Cardiac fibroblast (primary cell): ENCODE results near the gene ZNF580.

Source experiments
- DNase-seq, 2 donors: peaks; one replicate each; pipeline versions ENCODE4 v3.0.0 to v3.0.0-alpha.2; 2010; ENCODE audit warnings: low read depth in 2 of 2
- H3K4me3 ChIP-seq, 2 donors: replicated peaks in 1 of 2; 1 replicate in 1 of 2; 2 replicates in 1 of 2; pipeline ENCODE4 v1.5.1; 2011; ENCODE audit warnings: low read depth in 2 of 2, low read length in 2 of 2, mild to moderate bottlenecking in 2 of 2, moderate library complexity in 1 of 2
- TF ChIP-seq, protein P1 (sequence below): IDR thresholded peaks from one replicate; pipeline ENCODE4 v1.5.1; 2011; ENCODE audit warnings: low read depth, mild to moderate bottlenecking, low read length, inconsistent platforms

The ZNF580 gene

DNA sequence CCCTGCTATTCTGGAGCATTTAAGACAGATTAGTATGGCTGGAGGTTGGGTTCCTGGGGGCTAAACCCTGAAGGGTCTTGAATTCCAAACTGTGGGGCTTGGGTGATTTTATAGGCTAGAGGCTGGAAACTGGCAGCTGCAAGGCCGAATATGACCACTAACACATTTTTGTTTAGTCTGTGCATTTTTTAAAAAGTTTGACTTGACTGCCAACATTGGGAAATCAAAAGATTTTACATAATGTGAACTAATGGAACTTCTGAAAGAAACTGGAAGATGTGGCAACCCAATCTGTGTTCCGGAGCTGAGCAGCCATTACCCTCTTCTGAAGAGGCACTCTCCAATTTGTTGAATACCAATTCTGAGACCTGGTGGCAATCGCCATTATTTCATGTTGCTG lies 21.5 kb upstream of the ZNF580 start:
- no peak overlapping the region for H3K4me3 ChIP-seq
- DNase-seq = peak in 1 of 2 donors; percentile 19
- TF ChIP-seq, protein P1, sequence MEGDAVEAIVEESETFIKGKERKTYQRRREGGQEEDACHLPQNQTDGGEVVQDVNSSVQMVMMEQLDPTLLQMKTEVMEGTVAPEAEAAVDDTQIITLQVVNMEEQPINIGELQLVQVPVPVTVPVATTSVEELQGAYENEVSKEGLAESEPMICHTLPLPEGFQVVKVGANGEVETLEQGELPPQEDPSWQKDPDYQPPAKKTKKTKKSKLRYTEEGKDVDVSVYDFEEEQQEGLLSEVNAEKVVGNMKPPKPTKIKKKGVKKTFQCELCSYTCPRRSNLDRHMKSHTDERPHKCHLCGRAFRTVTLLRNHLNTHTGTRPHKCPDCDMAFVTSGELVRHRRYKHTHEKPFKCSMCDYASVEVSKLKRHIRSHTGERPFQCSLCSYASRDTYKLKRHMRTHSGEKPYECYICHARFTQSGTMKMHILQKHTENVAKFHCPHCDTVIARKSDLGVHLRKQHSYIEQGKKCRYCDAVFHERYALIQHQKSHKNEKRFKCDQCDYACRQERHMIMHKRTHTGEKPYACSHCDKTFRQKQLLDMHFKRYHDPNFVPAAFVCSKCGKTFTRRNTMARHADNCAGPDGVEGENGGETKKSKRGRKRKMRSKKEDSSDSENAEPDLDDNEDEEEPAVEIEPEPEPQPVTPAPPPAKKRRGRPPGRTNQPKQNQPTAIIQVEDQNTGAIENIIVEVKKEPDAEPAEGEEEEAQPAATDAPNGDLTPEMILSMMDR = no peak

DNA sequence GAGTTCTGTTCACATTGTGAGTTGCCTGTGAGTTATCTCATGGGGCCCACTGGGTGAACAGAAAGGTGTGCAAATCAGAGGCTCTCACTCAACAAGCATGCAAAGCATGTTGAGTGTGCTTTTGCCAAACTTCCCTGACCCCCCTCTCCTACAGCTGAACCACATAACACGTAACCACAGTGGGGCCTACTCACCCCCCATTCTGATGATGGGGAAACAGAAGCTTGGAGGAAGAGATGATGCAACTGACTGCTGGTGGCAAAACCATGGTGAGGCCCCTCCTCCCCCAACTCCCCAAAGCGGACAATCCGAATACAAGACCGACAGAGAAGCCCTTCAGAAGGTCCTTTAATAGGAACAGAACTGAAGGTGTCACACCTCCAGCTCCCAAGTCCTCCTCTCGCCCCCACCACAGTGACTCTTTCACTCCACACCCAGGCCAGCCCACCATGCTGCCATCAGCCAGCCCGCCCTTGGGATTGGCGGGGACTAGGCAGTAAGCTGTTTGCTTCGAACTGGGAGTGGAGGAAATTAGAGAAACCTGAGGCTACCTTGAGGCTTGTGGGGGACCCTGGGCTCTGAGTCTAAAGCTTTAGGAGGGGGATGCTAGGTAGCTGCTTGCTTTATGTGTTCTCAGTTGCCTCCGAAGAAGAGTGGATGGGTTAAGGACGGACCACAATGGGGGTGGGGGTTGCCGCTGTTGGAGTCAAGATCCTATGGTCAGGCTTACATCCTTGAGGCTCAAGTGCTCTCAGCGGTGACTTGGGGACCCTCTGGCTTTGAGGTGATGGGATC lies 20.2 kb upstream of the ZNF580 start:
- peak in 1 of 2 donors; percentile 20 for DNase-seq
- H3K4me3 ChIP-seq = no peak overlapping the region
- TF ChIP-seq, protein P1 = no peak

DNA sequence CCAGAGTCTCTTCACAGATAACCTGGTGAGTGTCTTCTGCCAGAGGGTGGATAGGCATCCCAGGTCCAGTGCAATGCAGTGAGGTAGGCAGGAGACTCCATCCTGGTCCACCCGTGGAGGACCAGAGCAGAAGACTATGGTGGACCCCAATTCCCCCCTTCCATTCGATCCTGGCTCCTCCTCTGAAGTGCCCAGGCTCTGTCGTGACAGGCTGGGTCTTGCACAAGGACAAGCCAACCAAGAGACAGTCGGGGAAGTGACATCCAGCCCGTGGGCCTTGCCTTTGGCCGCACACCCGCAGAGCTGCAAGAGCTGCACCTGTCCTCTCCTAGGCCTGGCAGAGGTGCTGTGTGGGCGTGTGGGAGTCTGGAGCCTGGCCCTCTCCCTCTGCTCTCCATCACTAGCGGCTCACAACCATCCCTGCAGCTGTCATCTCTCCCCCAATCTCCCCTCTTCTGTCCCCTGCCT lies 19.6 kb upstream of the ZNF580 start:
- TF ChIP-seq, protein P1 = no peak
- no peak overlapping the region for H3K4me3 ChIP-seq
- no peak for DNase-seq

DNA sequence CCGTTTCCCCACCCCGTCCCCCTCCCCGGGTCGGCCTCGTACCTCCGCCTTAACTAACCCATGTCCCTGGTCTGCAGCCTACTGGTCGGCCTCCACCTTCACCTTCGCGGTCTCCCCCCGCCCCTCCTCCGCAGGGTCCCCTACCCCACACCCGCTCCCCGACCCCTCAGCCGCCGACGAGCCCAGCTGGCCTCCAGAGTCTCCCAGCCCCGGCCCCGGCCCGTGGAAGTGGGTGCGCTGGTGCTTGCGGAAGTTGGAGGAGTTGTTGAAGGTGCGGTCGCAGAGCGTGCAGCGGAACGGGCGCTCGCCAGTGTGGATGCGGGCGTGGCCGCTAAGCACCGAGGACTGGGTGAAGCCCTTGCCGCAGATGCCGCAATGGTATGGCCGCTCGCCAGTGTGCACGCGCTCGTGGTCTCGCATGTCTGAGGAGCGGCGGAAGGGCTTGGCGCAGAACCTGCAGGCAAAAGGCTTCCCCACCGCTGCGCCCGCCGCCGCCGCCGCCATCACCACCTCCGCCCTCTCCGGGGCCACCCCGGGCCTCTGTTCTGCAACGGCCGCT lies 19.1 kb upstream of the ZNF580 start:
- no peak for DNase-seq
- no peak overlapping the region for H3K4me3 ChIP-seq
- TF ChIP-seq, protein P1 = no peak

DNA sequence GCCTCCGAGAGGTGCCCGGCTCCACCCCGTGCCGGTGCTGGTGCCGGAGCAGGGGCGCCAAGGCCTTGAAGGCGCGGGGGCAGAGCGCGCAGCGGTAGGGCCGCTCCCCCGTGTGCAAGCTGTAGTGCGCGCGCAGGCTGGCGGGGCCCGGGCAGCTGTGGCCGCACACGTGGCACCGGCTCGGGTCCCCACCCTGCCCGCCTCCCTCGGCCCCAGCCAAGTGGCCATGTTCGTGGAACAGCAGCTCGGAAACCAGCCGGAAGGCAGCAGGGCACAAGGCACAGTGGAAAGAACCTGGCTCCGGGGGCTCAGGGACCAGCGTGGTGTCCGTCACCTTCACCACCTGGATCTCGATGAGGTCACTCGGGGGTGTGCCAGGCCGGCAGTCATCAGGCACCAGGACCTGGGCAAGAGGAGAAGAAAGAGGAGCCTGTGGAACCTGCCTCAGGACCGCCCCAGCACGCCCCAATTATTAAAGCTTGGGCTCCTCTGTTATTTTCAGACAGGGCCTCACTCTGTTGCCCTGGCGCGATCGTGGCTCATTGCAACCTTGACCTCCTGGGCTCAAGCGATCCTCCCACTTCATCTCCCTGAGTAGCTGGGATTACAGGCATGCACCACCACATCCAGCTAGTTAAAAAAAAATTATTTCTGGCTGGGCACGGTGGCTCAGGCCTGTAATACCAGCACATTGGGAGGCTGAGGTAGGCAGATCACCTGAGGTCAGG lies 18.4 kb upstream of the ZNF580 start:
- no peak overlapping the region for H3K4me3 ChIP-seq
- DNase-seq = no peak
- TF ChIP-seq, protein P1 = no peak

DNA sequence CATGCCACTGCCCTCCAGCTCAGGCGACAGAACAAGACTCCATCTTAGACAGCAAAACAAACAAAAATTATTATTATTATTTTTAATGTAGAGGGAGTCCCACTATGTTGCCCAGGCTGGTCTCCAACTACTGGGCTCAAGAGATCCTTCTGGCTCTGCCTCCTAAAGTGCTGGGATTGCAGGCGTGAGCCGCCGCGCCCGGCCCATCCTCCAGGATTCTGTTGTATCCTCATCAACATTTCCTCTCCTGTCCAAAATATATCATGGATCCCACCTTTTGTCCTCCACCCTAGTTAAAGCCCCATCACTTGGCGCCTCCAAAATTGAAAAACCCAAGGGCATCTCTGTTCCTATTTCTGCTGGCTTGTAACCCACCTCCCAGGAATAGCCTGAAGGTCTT lies 17.7 kb upstream of the ZNF580 start:
- H3K4me3 ChIP-seq = no peak overlapping the region
- TF ChIP-seq, protein P1 = no peak
- no peak for DNase-seq
